ENCODE results near the gene UBE4A.

Gene UBE4A

GRCh38 chr11:118439646-118440045 lies 80.2 kb downstream of the UBE4A start:
- no peak for DNase-seq

- no peak for DNase-seq
Observed at GRCh38 chr11:118441770-118442275, 82.4 kb downstream of the UBE4A start.

- no peak for DNase-seq
Observed at GRCh38 chr11:118442301-118442700, 82.9 kb downstream of the UBE4A start.

- DNase-seq, result no peak
Observed at GRCh38 chr11:118442908-118443589, 83.6 kb downstream of the UBE4A start.

GRCh38 chr11:118443590-118444218 lies 84.3 kb downstream of the UBE4A start:
- no peak for DNase-seq

GRCh38 chr11:118447423-118447822 lies 88.0 kb downstream of the UBE4A start:
- no peak for DNase-seq

GRCh38 chr11:118448294-118448693 lies 88.9 kb downstream of the UBE4A start:
- no peak for DNase-seq

Measured in activated CD8-positive, alpha-beta memory T cell treated with anti-CD3 and anti-CD28 coated beads, Interleukin-2, amount 50 U/mL, for 4 hours (primary cell).